ENCODE data around the gene RAD18.

The RAD18 gene

GRCh38 chr3:8959668-8960067, 3.6 kb downstream of the RAD18 start:
- no peak for TF ChIP-seq TCF4 (CRISPR knock-in tag; IDR thresholded peaks at IDR 0.05; ENCODE audit: borderline replicate concordance)
- TF ChIP-seq PPARA (CRISPR knock-in tag; IDR thresholded peaks at IDR 0.05; ENCODE audit: borderline replicate concordance), result no peak
- no peak for TF ChIP-seq RARB (CRISPR knock-in tag; IDR thresholded peaks at IDR 0.05)
- TF ChIP-seq TSHZ2 (CRISPR knock-in tag; IDR thresholded peaks at IDR 0.05), result no peak
- no peak for TF ChIP-seq ZNF8 (CRISPR knock-in tag; IDR thresholded peaks at IDR 0.05)
- TF ChIP-seq ZFP30 (CRISPR knock-in tag; IDR thresholded peaks at IDR 0.05), result no peak
- no peak for TF ChIP-seq ARNTL (CRISPR knock-in tag; IDR thresholded peaks at IDR 0.05; ENCODE audit: borderline replicate concordance, low read depth)
- no peak for TF ChIP-seq ZNF70 (CRISPR knock-in tag; IDR thresholded peaks at IDR 0.05)
- no peak for TF ChIP-seq CSDC2 (CRISPR knock-in tag; IDR thresholded peaks at IDR 0.05)
- no peak for TF ChIP-seq TOX (CRISPR knock-in tag; IDR thresholded peaks at IDR 0.05; ENCODE audit: borderline replicate concordance)
- no peak for TF ChIP-seq PATZ1 (CRISPR knock-in tag; IDR thresholded peaks at IDR 0.05; ENCODE audit: borderline replicate concordance)
- no peak for TF ChIP-seq POU6F1 (CRISPR knock-in tag; IDR thresholded peaks at IDR 0.05; ENCODE audit: borderline replicate concordance, low read depth)
- no peak for TF ChIP-seq ZNF565 (CRISPR knock-in tag; conservative IDR thresholded peaks at IDR 0.05; ENCODE audit: low read depth)
- TF ChIP-seq CREB5 (CRISPR knock-in tag; IDR thresholded peaks at IDR 0.05; ENCODE audit: low read depth), result no peak
- TF ChIP-seq OSR1 (CRISPR knock-in tag; IDR thresholded peaks at IDR 0.05), result no peak
- no peak for TF ChIP-seq ISL1 (CRISPR knock-in tag; IDR thresholded peaks at IDR 0.05)
- ATAC-seq, result no peak

- ATAC-seq, result peak; percentile 88
- no peak for TF ChIP-seq CSRNP3 (CRISPR knock-in tag; IDR thresholded peaks at IDR 0.05)
- no peak for TF ChIP-seq ZNF565 (CRISPR knock-in tag; conservative IDR thresholded peaks at IDR 0.05; ENCODE audit: low read depth)
- TF ChIP-seq TOX (CRISPR knock-in tag; IDR thresholded peaks at IDR 0.05; ENCODE audit: borderline replicate concordance), result no peak
- no peak for TF ChIP-seq PPARA (CRISPR knock-in tag; IDR thresholded peaks at IDR 0.05; ENCODE audit: borderline replicate concordance)
- TF ChIP-seq TCF4 (CRISPR knock-in tag; IDR thresholded peaks at IDR 0.05; ENCODE audit: borderline replicate concordance), result no peak
- TF ChIP-seq ZFP30 (CRISPR knock-in tag; IDR thresholded peaks at IDR 0.05), result no peak
- TF ChIP-seq ESRRG (CRISPR knock-in tag; IDR thresholded peaks at IDR 0.05), result no peak
- no peak for TF ChIP-seq ZNF70 (CRISPR knock-in tag; IDR thresholded peaks at IDR 0.05)
- TF ChIP-seq ZFP3 (CRISPR knock-in tag; IDR thresholded peaks at IDR 0.05), result no peak
- TF ChIP-seq BACH2 (CRISPR knock-in tag; IDR thresholded peaks at IDR 0.05; ENCODE audit: borderline replicate concordance), result no peak
Observed at GRCh38 chr3:8954938-8955763, 8.1 kb downstream of the RAD18 start.

- TF ChIP-seq CSRNP3 (CRISPR knock-in tag; IDR thresholded peaks at IDR 0.05) (no peak), CREB5 (CRISPR knock-in tag; IDR thresholded peaks at IDR 0.05; ENCODE audit: low read depth) (no peak), PPARA (CRISPR knock-in tag; IDR thresholded peaks at IDR 0.05; ENCODE audit: borderline replicate concordance) (no peak), ZFP30 (CRISPR knock-in tag; IDR thresholded peaks at IDR 0.05) (no peak), OSR1 (CRISPR knock-in tag; IDR thresholded peaks at IDR 0.05) (no peak), GLIS3 (CRISPR knock-in tag; IDR thresholded peaks at IDR 0.05) (no peak)
- no peak for ATAC-seq
Observed at GRCh38 chr3:8953313-8953712, 10.0 kb downstream of the RAD18 start.

Data from SK-N-SH treated with all-trans-retinoic acid at 6 μM for 48 hours (cell line).